Fibroblast of lung (primary cell): ENCODE measurements around the gene PCSK7. TPM values are rescaled to one million over a fixed set of nuclear protein-coding genes. Genes with fewer than 3 reads are reported as not detected.
A peak's percentile ranks its signal among the peaks of the same experiment; 100 is the strongest.

Experiments
- DNase-seq, 2 donors: peaks; one replicate each; pipeline versions ENCODE4 v3.0.0 to v3.0.0-alpha.2; 2010; ENCODE audit warnings: low read depth in 2 of 2
- H2AFZ ChIP-seq: 2 replicates; pipeline ENCODE4 v1.5.1; 2012; ENCODE audit warnings: low read length, control low read depth, inconsistent platforms
- H3K27ac ChIP-seq: 2 replicates; pipeline ENCODE4 v1.5.1; 2011; ENCODE audit warnings: low read length, control low read depth; ENCODE audit not compliant: insufficient read depth
- H3K27me3 ChIP-seq: 2 replicates; pipeline ENCODE4 v1.5.1; 2011; ENCODE audit warnings: mild to moderate bottlenecking, low read length; ENCODE audit not compliant: control insufficient read depth, insufficient read depth
- H3K36me3 ChIP-seq: 2 replicates; pipeline ENCODE4 v1.5.1; 2011; ENCODE audit warnings: low read length; ENCODE audit not compliant: control insufficient read depth, insufficient read depth
- H3K4me1 ChIP-seq: 2 replicates; pipeline ENCODE4 v1.5.1; 2011; ENCODE audit warnings: low read length; ENCODE audit not compliant: control insufficient read depth, insufficient read depth; ENCODE audit errors: extremely low read depth
- H3K4me2 ChIP-seq: 2 replicates; pipeline ENCODE4 v1.5.1; 2011; ENCODE audit warnings: low read length, control low read depth; ENCODE audit not compliant: insufficient read depth; ENCODE audit errors: extremely low read depth
- H3K4me3 ChIP-seq, 4 experiments: fragments of 200-600 bp in 1 of 4; sonication (generic) in 1 of 4; replicated peaks in 1 of 4; 2 replicates each; pipeline ENCODE4 v1.5.1; 2011 to 2016; ENCODE audit warnings: low read length in 4 of 4, low read depth in 3 of 4, mild to moderate bottlenecking in 3 of 4, control low read depth in 2 of 4, inconsistent platforms in 1 of 4, mixed read lengths in 1 of 4; ENCODE audit not compliant: insufficient read depth in 1 of 4; ENCODE audit errors: control extremely low read depth in 1 of 4
- H3K79me2 ChIP-seq: 2 replicates; pipeline ENCODE4 v1.5.1; 2012; ENCODE audit warnings: mild to moderate bottlenecking, low read length, inconsistent platforms; ENCODE audit not compliant: control insufficient read depth, insufficient read depth
- H3K9ac ChIP-seq: 2 replicates; pipeline ENCODE4 v1.5.1; 2011; ENCODE audit warnings: mild to moderate bottlenecking, low read length, control low read depth; ENCODE audit not compliant: insufficient read depth
- H3K9me3 ChIP-seq: 2 replicates; pipeline ENCODE4 v1.5.1; 2012; ENCODE audit warnings: low read depth, low read length; ENCODE audit not compliant: control insufficient read depth, insufficient read depth
- H4K20me1 ChIP-seq: 2 replicates; pipeline ENCODE4 v1.5.1; 2011; ENCODE audit warnings: low read length; ENCODE audit not compliant: control insufficient read depth, insufficient read depth; ENCODE audit errors: extremely low read depth
- CTCF ChIP-seq, 2 donors: IDR thresholded peaks in 1 of 2; conservative IDR thresholded peaks in 1 of 2; 1 replicate in 1 of 2; 2 replicates in 1 of 2; pipeline ENCODE4 v1.5.1; 2011 to 2012; ENCODE audit warnings: low read length in 2 of 2, control low read depth in 1 of 2, inconsistent platforms in 1 of 2, low read depth in 1 of 2, mild to moderate bottlenecking in 1 of 2
- EZH2 ChIP-seq: IDR thresholded peaks from 2 replicates; pipeline ENCODE4 v1.5.1; 2012; ENCODE audit warnings: low read length, control low read depth, mild to moderate bottlenecking; ENCODE audit errors: missing control alignments
- polyA plus RNA-seq, 2 donors: library from polyadenylated mRNA; depleted of rRNA in 1 of 2; stranded (reverse) in 1 of 2; unstranded in 1 of 2; fragments of >200 nt; gene quantifications; 2 replicates each; pipeline ENCODE4 v1.2.1, GENCODE V29; 2011 to 2012; ENCODE audit warnings: missing spikeins in 1 of 2
- total RNA-seq: library from RNA; depleted of rRNA; stranded (reverse); fragments of >200 nt; gene quantifications from 2 replicates; pipeline ENCODE4 v1.2.1, GENCODE V29; 2014

The PCSK7 gene
- total and polyA plus RNA-seq, 2 donors (not counting 1 experiment from before 2014, with no cell fraction given) = 26.8 to 38.3 TPM

- Histone ChIP-seq H4K20me1 (no peaks in the 10 kb centered on the region), H3K9ac (no peak overlapping the region), H3K4me3 (no peak overlapping the region), H3K9me3 (no peaks in the 10 kb centered on the region), H3K27me3 (no peaks in the 10 kb centered on the region), H3K27ac (peak overlapping the region; percentile 19), H2AFZ (no peak overlapping the region), H3K4me1 (peaks cover 6% of the 10 kb centered on the region), H3K79me2 (no peaks in the 10 kb centered on the region), H3K36me3 (no peaks in the 10 kb centered on the region), H3K4me2 (no peak overlapping the region)
- DNase-seq = peak; percentile 75 to 84
- TF ChIP-seq CTCF (conservative IDR thresholded peaks at IDR 0.05 in 1 of 2, IDR thresholded peaks at IDR 0.05 in 1 of 2; ENCODE audit: low read depth in 1 of 2, low read length in 2 of 2) (no peak), EZH2 (no peak)
Observed at GRCh38 chr11:117259417-117259816, 27.5 kb upstream of the PCSK7 start.

- Histone ChIP-seq H3K9ac (no peak overlapping the region), H4K20me1 (no peaks in the 10 kb centered on the region), H3K27me3 (no peaks in the 10 kb centered on the region), H2AFZ (no peak overlapping the region), H3K79me2 (no peaks in the 10 kb centered on the region), H3K9me3 (no peaks in the 10 kb centered on the region), H3K36me3 (no peaks in the 10 kb centered on the region), H3K27ac (no peak overlapping the region), H3K4me1 (peaks cover 6% of the 10 kb centered on the region), H3K4me2 (no peak overlapping the region), H3K4me3 (no peak overlapping the region)
- DNase-seq = peak in 1 of 2 donors; percentile 34
- no peak for TF ChIP-seq EZH2
- no peak for TF ChIP-seq CTCF (conservative IDR thresholded peaks at IDR 0.05 in 1 of 2, IDR thresholded peaks at IDR 0.05 in 1 of 2; ENCODE audit: low read depth in 1 of 2, low read length in 2 of 2)
Observed at GRCh38 chr11:117258576-117258975, 26.7 kb upstream of the PCSK7 start.

GRCh38 chr11:117256573-117256972, 24.7 kb upstream of the PCSK7 start:
- H2AFZ ChIP-seq = no peak overlapping the region
- H3K27ac ChIP-seq = no peak overlapping the region
- H3K36me3 ChIP-seq = no peaks in the 10 kb centered on the region
- H3K4me3 ChIP-seq = no peak overlapping the region
- no peaks in the 10 kb centered on the region for H3K79me2 ChIP-seq
- H3K27me3 ChIP-seq = no peaks in the 10 kb centered on the region
- peak; percentile 55 to 56 for DNase-seq
- no peaks in the 10 kb centered on the region for H4K20me1 ChIP-seq
- H3K4me2 ChIP-seq = no peak overlapping the region
- H3K9me3 ChIP-seq = no peaks in the 10 kb centered on the region
- no peak for TF ChIP-seq CTCF (conservative IDR thresholded peaks at IDR 0.05 in 1 of 2, IDR thresholded peaks at IDR 0.05 in 1 of 2; ENCODE audit: low read depth in 1 of 2, low read length in 2 of 2)
- no peak for TF ChIP-seq EZH2
- H3K4me1 ChIP-seq = peaks cover 6% of the 10 kb centered on the region
- no peak overlapping the region for H3K9ac ChIP-seq
